Hematopoietic multipotent progenitor cell treated with erythropoietin and hydrocortisone succinate and interleukin-3 and kit ligand, for 15 days (in vitro differentiated cells): ENCODE results near the gene TMEM225B.
"Not testable (repeated sequence)": the region's sequence is repeated elsewhere in the genome, so short reads cannot be mapped to it uniquely, and the experiment has no call there.

ENCODE experiments used
- DNase-seq: peaks from one replicate; pipeline ENCODE4 v3.0.0-alpha.2; 2015; ENCODE audit warnings: low spot score

TMEM225B gene

GRCh38 chr7:99579956-99580777 is 17.9 kb upstream of the TMEM225B start:
- DNase-seq, result peak; percentile 15

GRCh38 chr7:99580778-99581332 is 17.2 kb upstream of the TMEM225B start:
- DNase-seq, result not testable (repeated sequence)

GRCh38 chr7:99588868-99589267 is 9.2 kb upstream of the TMEM225B start:
- no peak for DNase-seq

GRCh38 chr7:99594948-99595745 is 2.9 kb upstream of the TMEM225B start:
- DNase-seq, result no peak

GRCh38 chr7:99596408-99596955 is 1.6 kb upstream of the TMEM225B start:
- DNase-seq, result no peak

- no peak for DNase-seq
Observed at GRCh38 chr7:99599836-99600235, 1.8 kb downstream of the TMEM225B start.

GRCh38 chr7:99601656-99602310 is 3.7 kb downstream of the TMEM225B start:
- no peak for DNase-seq

GRCh38 chr7:99605527-99605926 is 7.5 kb downstream of the TMEM225B start:
- no peak for DNase-seq

GRCh38 chr7:99606531-99606930 is 8.5 kb downstream of the TMEM225B start:
- DNase-seq, result no peak

GRCh38 chr7:99607548-99607947 is 9.5 kb downstream of the TMEM225B start:
- no peak for DNase-seq

GRCh38 chr7:99614495-99614894 is 16.4 kb downstream of the TMEM225B start:
- no peak for DNase-seq

GRCh38 chr7:99615989-99616358 is 17.9 kb downstream of the TMEM225B start:
- peak; percentile 6 for DNase-seq

- DNase-seq, result peak; percentile 90
Observed at GRCh38 chr7:99616359-99617191, 18.5 kb downstream of the TMEM225B start, which contains the start of gene ZSCAN25. TSS of gene ZSCAN25 (plus strand) at chr7:99616946. CDS start at chr7:99619607, 2,661 bp downstream.

- DNase-seq, result no peak
Observed at GRCh38 chr7:99617192-99617781, 19.2 kb downstream of the TMEM225B start.

GRCh38 chr7:99618726-99619125 is 20.7 kb downstream of the TMEM225B start:
- DNase-seq, result no peak

- no peak for DNase-seq
Observed at GRCh38 chr7:99619571-99620130, 21.6 kb downstream of the TMEM225B start.

- DNase-seq, result no peak
Observed at GRCh38 chr7:99621271-99621670, 23.2 kb downstream of the TMEM225B start.

GRCh38 chr7:99622596-99622995 is 24.5 kb downstream of the TMEM225B start:
- DNase-seq, result no peak

- no peak for DNase-seq
Observed at GRCh38 chr7:99623091-99623693, 25.1 kb downstream of the TMEM225B start.
